Glutamatergic neuron (in vitro differentiated cells): ENCODE data around the gene SPOCK1. TPM values are rescaled to one million over a fixed set of nuclear protein-coding genes. Genes with fewer than 3 reads are reported as not detected.
"Not testable (repeated sequence)": the region's sequence is repeated elsewhere in the genome, so short reads cannot be mapped to it uniquely, and the experiment has no call there.

Experiments used
- DNase-seq: peaks from one replicate; pipeline ENCODE4 v3.0.0; 2022
- H3K27ac Mint-ChIP-seq: one replicate; pipeline ENCODE4 v1.8.0; 2020; ENCODE audit warnings: mild to moderate bottlenecking, mixed read lengths, inconsistent platforms; ENCODE audit not compliant: unreplicated experiment
- H3K27me3 Mint-ChIP-seq: one replicate; pipeline ENCODE4 v1.8.0; 2020; ENCODE audit warnings: mild to moderate bottlenecking, moderate library complexity, mixed read lengths, inconsistent platforms; ENCODE audit not compliant: unreplicated experiment
- H3K36me3 Mint-ChIP-seq: one replicate; pipeline ENCODE4 v1.8.0; 2020; ENCODE audit warnings: mild to moderate bottlenecking, mixed read lengths, inconsistent platforms; ENCODE audit not compliant: unreplicated experiment
- H3K4me1 Mint-ChIP-seq: one replicate; pipeline ENCODE4 v1.8.0; 2020; ENCODE audit warnings: mild to moderate bottlenecking, low read depth, mixed read lengths, inconsistent platforms; ENCODE audit not compliant: unreplicated experiment
- H3K4me3 Mint-ChIP-seq: one replicate; pipeline ENCODE4 v1.8.0; 2020; ENCODE audit warnings: mild to moderate bottlenecking, mixed read lengths, inconsistent platforms; ENCODE audit not compliant: unreplicated experiment
- H3K9me3 Mint-ChIP-seq: one replicate; pipeline ENCODE4 v1.8.0; 2020; ENCODE audit warnings: mild to moderate bottlenecking, moderate library complexity, mixed read lengths, inconsistent platforms; ENCODE audit not compliant: unreplicated experiment
- CTCF ChIP-seq: fragments of 200-600 bp; sonication (generic); IDR thresholded peaks from one replicate; pipeline ENCODE4 v1.5.0; 2021; ENCODE audit not compliant: partially characterized antibody, unreplicated experiment
- total RNA-seq: library from RNA; stranded (reverse); fragmentation: NEBNext Ultra II Directional; extraction: Animal tissue kit (Norgen Biotek cat#: 25700); gene quantifications from one replicate; pipeline ENCODE4 v1.2.1, GENCODE V29; 2021; ENCODE audit not compliant: unreplicated experiment

Gene SPOCK1
- total RNA-seq, 1 donor from 2014 or later, result 25.4 TPM

- H3K4me1 Mint-ChIP-seq, result no peaks in the 10 kb centered on the region
- no peak overlapping the region for H3K27ac Mint-ChIP-seq
- TF ChIP-seq CTCF, result no peak
- no peaks in the 10 kb centered on the region for H3K9me3 Mint-ChIP-seq
- no peaks in the 10 kb centered on the region for H3K27me3 Mint-ChIP-seq
- DNase-seq, result no peak
- no peak overlapping the region for H3K4me3 Mint-ChIP-seq
- no peaks in the 10 kb centered on the region for H3K36me3 Mint-ChIP-seq
These were observed 236.3 kb downstream of the SPOCK1 start for GRCh38 chr5:137262818-137263217.

GRCh38 chr5:137260820-137261695 lies 238.1 kb downstream of the SPOCK1 start:
- no peak overlapping the region for H3K27ac Mint-ChIP-seq
- H3K9me3 Mint-ChIP-seq, result no peaks in the 10 kb centered on the region
- H3K4me1 Mint-ChIP-seq, result peaks cover 3% of the 10 kb centered on the region
- no peak overlapping the region for H3K4me3 Mint-ChIP-seq
- H3K36me3 Mint-ChIP-seq, result no peaks in the 10 kb centered on the region
- H3K27me3 Mint-ChIP-seq, result no peaks in the 10 kb centered on the region
- no peak for TF ChIP-seq CTCF
- DNase-seq, result no peak

GRCh38 chr5:137259115-137259514 lies 240.0 kb downstream of the SPOCK1 start:
- not testable (repeated sequence) for H3K36me3 Mint-ChIP-seq, DNase-seq, H3K27me3 Mint-ChIP-seq, H3K27ac Mint-ChIP-seq, H3K9me3 Mint-ChIP-seq, H3K4me1 Mint-ChIP-seq, H3K4me3 Mint-ChIP-seq

GRCh38 chr5:137254119-137255090 lies 244.7 kb downstream of the SPOCK1 start:
- Mint-ChIP-seq H3K4me1 (peaks cover 3% of the 10 kb centered on the region), H3K9me3 (no peaks in the 10 kb centered on the region), H3K36me3 (no peaks in the 10 kb centered on the region), H3K27me3 (no peaks in the 10 kb centered on the region), H3K27ac (no peak overlapping the region), H3K4me3 (no peak overlapping the region)
- DNase-seq, result no peak
- no peak for TF ChIP-seq CTCF

- Mint-ChIP-seq H3K36me3 (no peaks in the 10 kb centered on the region), H3K27ac (no peak overlapping the region), H3K27me3 (peaks cover 2% of the 10 kb centered on the region), H3K9me3 (no peaks in the 10 kb centered on the region), H3K4me1 (peaks cover 1% of the 10 kb centered on the region), H3K4me3 (no peak overlapping the region)
- no peak for DNase-seq
- TF ChIP-seq CTCF, result no peak
These were observed 246.6 kb downstream of the SPOCK1 start for GRCh38 chr5:137252512-137252911.
